Measurements from ENCODE around the gene PLPPR5. TPM values are rescaled to one million over a fixed set of nuclear protein-coding genes. Genes with fewer than 3 reads are reported as not detected.
"Not testable (repeated sequence)": the region's sequence is repeated elsewhere in the genome, so short reads cannot be mapped to it uniquely, and the experiment has no call there.

PLPPR5 gene
- total RNA-seq, 1 donor from 2014 or later = not detected

DNA sequence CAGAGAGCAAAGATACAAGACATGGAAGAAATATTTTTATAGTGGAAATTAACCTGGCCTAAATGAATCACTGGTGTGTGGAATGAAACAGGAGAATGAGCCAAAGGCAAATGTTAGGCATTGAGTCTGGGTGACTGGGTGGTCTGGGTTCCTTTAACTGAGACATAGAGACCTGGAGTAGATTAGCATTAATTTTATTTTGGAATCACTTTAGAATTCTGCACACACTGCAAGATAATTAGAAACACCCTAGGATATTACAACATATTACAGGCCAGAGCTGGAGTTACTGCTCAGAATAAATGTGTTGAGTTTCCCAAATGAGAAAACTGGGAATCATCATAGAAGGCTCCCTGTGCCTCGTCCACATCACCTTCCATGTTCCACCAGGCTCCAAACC lies 85.5 kb downstream of the PLPPR5 start:
- no peak for DNase-seq (ENCODE audit: low read depth, low spot score)

DNA sequence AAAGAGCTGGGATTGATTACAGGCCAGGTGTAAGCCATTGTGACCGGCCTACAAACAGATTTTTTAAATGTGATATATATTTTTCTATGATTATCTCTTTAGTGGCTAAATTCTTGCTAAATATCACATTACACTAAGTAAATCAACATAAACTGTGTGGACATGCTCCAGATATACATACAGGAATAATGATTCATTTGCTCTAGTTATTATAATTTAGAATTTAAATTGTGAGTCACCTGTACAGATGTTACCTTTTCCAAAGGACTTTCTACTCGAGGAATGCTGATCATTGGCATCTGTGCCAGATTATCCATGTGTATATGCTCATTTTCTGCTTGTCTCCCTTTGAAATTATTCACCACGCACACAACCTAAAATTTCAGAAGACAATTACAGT lies 90.1 kb downstream of the PLPPR5 start:
- DNase-seq (ENCODE audit: low read depth, low spot score) = no peak

DNA sequence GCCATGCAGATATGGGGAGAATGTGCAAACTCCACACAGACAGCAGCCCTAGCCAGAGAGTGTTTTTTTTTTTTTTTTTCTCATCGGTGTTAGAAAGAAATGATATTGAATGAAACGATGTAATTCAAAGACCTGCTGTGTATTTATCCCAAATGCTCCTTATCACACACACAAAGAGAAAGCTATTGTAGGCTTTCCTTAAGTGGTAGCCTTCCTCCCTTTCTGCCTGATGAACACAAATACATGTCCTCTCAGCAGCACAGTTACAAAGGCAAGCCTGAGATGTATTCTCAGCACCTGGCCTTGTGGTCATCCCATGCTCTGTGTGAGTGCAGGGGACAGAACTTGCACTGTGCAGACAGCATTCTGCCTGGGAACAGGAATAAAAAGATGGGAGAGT lies 93.8 kb downstream of the PLPPR5 start:
- DNase-seq (ENCODE audit: low read depth, low spot score) = no peak

DNA sequence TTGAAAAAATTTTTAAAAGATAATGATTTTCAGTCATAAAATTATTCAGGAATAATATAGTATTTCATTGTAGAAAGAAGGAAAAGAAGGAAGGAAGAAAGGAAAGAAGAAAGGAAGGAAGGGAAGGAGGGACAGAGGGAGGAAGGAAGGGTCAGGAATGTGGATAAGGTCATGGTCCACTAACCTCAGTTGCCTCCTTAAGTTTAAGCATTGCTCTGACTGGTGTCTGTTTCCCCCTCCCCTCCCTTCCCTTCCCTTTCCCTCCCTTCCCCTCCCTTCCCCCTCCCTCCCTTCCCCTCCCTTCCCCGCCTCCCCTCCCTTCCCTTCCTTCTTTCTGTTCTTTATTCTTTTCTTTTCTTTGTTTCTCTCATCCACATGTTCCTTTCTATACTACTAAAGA lies 95.7 kb downstream of the PLPPR5 start:
- no peak for DNase-seq (ENCODE audit: low read depth, low spot score)

DNA sequence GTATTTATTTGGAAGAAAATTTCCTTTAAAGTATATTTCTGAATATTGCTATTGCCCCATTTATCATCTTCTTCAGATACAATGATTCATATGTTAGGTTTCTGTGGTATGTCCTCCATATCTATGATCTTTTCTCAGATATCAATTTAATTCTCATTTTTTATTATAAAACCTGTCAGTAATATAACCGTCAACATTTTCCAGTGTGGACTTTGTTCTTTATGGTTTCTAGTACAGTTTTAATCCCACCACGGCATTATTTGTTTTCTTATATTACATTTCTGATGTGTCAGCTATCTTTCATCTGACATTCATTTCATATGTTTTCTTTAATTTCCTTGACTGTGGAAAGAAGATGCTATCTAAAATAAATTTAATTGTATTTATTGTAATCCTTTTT lies 97.9 kb downstream of the PLPPR5 start:
- no peak for DNase-seq (ENCODE audit: low read depth, low spot score)

DNA sequence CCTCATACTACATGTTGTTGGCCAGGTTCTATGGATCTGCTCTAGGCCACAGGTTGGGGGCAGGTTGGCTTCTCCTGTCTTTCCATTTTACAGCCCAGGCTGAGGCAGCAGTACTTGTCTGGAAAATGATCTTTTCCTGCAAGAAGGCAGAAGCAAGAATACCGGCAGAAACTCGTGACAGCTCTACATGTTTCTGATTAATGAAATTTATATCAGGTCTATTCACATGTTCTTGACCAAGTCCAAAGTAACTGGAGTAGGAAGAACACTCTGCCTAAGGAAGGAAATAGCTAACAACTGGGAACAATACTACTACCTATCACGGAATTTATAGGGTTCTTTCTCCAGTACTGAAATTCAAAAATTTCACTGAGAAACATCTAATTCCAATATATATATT lies 98.3 kb downstream of the PLPPR5 start:
- DNase-seq (ENCODE audit: low read depth, low spot score) = peak; percentile 39

DNA sequence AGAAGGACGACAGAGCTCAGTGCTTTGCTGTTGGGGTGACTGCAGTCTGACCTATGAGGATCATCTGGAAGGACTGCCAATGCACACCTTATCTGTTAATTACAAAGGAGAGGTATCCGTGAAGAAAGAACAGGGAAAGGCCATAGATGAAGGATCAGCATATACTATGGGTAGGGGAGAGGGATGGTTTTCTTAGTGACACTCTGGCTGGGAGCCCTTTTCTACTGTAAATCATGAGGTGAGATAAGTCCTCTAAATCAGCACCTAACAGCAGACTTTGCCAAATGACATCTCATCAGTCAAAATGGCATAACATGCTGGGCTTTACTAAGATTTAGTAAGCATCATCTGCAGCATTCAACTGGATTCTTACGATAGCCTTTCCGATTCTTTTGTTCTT lies 100.0 kb downstream of the PLPPR5 start:
- DNase-seq (ENCODE audit: low read depth, low spot score) = no peak

DNA sequence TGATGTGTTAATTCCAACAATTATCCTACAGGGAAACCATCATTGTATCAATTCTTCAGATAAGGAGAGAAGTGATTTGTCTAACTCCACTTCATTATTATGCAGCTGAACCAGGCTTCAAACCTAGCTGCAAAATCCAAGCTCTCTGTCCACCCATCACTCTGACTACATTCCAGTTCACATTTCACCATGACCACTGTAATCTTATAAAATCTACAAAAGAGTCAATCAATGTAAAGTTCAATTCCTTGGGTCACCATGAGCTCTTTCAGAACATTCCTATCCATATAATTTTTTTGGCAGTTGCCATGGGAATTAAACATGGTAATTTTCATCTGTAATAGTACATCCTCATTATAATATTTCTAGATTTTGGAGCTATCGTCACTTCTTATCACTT lies 100.9 kb downstream of the PLPPR5 start:
- DNase-seq (ENCODE audit: low read depth, low spot score) = no peak

DNA sequence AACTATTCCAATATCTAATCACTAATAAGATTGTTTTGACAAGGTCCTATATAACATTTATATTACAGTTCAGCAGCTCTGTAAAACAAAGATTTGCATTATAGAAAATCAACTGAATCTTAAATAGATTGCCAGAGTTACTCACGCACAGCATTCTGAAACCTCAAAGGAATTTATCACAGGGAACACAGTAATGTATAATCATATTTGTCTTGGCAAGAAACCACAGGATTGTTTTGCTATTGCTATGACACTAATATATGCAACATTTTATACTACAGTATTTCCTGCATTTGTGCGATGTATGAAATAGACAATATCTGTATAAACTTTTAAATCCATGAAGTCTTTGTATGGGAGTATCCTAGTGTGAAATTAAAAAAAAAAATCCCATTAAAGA lies 101.4 kb downstream of the PLPPR5 start:
- DNase-seq (ENCODE audit: low read depth, low spot score) = peak; percentile 81

DNA sequence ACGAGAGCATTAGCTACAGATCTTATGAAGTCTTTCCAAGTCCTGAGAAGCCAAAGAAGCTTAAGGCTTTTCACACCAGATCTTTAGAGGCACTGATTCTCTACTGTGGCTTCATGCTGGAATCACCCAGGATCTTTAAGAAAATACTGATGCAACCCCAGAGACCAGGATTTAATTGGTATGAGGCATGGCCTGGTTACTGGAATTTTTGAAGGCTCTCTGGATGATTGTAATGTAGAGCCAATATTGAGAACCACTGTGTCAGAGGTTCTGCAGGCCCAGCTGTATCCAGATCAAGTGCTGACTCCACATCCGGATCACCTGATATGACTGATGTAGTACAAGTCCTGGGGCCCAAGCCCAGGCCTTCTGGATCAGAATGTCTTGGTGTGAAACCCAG lies 105.7 kb downstream of the PLPPR5 start:
- DNase-seq (ENCODE audit: low read depth, low spot score) = no peak

DNA sequence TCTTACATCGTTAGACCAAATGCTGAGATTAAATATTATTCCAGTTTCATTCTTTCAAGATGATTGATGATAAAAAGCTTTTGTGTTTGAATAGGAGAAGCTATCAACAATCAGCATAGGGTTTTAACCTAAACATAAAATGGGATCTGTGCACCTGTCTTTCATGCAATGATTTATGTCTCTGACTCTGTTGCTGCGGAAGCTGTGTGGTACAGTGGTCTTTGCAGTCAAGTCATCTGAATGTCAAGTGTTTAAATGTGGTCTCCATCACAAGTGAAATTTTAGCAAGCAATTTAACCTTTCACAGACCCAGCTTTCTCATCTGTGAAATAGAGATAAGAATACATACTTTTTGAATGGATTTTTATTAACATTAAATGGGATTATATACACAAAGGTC lies 107.2 kb downstream of the PLPPR5 start:
- DNase-seq (ENCODE audit: low read depth, low spot score) = no peak

DNA sequence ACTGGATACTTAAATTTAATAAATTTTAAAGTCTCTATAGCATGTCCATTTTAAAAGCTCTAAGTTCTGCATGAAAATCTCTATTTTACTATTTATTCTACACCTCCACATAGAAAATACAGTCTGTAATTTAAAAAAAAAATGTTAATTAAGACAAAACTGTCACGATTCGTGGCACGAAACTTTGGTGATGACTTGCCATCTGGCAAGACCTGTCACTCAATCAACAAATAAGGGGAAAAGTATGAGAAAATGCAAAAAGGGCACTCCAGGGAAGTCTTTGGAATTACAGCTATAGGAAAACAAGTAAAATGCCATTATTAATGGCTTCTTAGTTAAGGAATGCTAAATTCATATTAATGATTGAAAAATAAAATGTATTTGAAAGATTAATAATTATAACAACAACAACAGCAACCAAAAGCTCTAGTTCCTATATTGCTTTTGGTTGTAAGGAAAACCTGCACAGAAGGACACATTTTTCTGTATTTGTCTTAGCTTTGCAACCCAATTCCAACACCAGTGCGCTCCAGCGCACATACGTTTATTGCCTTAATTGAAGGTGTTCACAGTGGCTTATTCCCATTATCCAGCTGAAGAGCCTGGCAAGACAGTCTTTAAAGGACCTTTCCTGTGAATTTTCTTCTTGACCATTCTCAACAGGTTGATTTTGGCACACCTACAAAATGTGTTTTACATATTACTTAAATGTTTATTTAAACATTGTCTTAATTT lies 107.8 kb downstream of the PLPPR5 start:
- no peak for DNase-seq (ENCODE audit: low read depth, low spot score)

DNA sequence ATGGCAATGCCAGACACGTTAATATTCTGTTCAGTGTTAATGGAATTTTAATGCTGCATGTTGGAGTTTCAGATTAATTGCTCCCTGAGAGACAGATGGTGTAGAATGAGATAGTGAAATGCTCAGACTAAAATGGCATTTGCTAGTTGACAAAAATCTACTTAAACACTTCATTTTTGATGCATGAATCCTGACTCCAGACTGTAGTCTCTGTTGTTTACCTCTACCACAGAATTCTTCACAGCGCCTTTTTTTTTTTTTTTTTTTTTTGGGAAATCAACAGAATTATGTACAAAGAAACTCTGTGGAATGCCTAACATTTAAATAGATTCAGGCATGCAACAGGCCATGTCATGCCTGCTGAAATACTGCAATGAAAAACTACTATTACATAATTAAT lies 111.3 kb downstream of the PLPPR5 start:
- no peak for DNase-seq (ENCODE audit: low read depth, low spot score)

DNA sequence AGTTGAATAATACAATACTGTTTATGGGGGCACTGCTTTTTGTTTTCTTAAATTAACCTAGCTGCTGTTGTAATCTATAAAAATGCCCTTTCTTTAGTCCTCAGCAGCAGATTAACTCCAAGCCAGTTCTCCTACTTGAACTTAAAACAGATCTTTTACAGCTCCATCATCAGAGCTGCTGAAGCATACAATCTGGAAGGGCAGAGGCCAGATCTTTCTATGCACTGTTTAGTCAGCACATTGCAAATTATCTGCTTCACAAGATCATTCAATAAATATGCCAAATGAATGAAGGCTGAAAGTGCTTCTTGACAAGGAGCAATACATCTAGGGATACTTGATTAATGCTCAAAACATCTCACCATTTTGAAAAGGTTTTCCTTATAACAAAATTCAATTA lies 115.8 kb downstream of the PLPPR5 start:
- DNase-seq (ENCODE audit: low read depth, low spot score) = no peak

DNA sequence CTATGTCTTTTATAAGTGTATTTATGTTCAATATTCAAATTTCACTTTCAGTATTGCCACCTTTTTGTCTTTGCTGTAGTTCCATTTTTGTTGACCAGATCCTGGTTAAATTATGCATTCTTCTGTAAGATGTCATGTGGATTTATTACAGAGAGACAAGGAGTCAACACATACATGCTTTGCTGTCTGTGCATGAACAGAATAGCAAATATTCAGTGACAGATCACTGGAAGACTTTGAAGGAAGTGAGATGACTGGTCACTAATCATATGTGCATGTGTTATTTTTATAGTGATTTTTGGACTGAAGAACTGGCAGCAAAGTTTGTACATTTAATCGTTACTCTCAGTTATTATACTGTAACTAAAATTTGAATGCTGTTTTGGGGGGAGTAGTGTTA lies 117.2 kb downstream of the PLPPR5 start:
- DNase-seq (ENCODE audit: low read depth, low spot score) = no peak

DNA sequence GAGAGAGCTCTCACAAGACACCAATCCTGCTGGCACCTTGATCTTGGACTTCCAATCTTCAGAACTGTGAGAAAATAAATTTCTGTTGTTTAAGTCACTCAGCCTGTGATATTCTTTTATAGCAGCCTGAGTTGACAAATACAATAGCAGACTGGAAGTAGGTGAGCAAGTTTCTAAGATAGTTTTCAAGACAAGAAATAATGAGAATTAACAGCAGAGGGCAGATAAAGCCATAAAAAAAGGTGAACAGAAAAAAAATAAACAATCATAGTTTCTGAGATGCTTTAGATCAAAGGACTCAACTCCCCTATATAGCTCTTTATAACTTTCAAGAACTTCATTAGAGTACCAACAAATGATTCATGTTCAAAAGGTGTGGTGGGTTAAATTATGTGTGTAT lies 119.8 kb downstream of the PLPPR5 start:
- no peak for DNase-seq (ENCODE audit: low read depth, low spot score)

DNA sequence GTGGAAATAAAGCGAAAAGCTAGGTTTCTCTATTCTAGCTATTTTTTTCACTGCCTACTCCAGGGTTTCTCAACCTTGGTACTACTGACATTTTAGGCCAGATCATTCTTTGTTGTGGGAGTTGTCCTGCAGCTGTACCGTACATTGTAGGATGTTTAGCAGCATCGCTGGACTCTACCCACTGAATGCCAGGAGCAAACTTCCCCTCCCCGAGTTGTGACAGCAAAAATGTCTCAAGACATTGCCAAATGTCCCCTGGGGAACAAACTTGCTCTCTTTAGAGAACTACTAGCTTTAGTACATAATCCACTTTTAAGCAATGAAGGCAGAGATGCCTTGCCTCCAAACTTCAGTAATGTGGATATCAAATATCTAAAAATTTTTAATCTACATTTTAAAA lies 122.8 kb downstream of the PLPPR5 start:
- DNase-seq (ENCODE audit: low read depth, low spot score) = no peak

DNA sequence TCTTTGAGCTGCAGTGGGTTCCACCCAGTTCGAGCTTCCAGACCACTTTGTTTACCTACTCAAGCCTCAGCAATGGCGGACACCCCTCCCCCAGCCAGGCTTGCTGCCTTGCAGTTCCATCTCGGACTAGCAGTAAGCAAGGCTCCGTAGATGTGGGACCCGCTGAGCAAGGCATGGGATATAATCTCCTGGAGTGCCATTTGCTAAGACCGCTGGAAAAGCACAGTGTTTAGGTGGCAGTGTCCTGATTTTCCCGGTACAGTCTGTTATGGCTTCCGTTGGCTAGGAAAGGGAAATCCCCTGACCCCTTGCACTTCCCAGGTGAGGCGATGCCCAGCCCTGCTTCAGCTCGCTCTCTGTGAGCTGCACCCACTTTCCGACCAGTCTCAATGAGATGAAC lies 123.4 kb downstream of the PLPPR5 start:
- DNase-seq (ENCODE audit: low read depth, low spot score) = not testable (repeated sequence)

DNA sequence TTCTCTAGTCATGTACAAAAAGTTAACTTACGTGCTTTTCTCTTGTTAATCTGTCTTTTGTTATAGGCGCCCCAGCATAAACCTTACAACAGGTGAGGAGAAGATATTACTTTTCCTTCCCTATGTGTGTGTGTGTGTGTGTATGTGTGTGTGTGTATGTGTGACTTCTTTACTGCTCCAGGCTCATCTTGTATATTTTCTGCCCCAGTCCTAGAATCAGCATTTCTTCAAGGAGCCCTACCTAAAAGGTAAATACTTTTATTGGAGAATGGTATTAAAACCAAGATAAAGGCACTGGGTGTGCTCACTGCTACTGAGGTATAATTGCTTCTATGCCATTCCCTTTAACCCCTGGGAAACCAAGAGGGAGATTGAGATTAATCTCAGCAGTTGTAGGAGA lies 129.8 kb downstream of the PLPPR5 start:
- no peak for DNase-seq (ENCODE audit: low read depth, low spot score)

DNA sequence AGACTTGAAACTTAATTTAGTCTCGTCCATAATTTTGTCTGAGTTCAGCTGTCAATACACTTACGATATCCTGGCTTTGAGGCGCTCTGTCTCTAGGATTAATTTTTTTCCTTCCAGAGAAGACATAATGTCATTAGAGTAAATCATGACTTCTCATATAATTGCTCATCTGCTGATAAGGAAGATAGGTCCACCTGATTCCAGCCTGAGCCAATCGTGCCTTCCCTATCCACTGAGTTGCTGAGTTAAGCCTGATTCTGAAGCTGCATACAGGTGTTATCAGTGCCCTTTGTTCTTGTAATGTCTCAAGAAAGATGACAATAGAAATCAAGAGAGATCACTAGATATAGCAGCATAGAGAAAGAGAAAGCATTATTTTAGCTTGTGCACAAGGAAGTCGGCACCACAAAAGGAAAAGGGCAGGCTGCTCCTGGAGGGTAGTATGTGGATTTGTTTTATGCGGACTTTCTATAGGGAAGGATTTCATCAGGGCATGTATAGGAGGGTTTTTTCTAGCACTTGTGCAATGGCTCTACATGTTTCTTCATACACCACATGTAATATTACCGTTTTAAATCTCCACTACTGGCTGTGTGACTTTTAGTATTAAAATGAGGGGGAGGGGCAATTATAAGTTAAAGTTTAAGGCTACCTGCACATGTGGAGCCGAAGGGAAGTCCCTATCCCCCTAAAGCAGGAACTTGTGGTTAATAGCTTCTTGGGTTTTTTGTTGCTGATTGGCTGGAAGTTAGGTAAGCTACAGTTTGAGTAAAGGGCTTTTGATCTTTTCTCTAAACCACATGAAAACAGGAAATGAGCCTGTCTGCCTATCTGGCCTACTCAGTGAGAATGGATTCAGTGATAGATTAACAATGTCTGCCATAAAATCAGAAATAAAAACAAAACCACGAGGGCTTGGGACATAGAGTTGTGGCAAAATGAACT lies 133.4 kb downstream of the PLPPR5 start:
- no peak for DNase-seq (ENCODE audit: low read depth, low spot score)

DNA sequence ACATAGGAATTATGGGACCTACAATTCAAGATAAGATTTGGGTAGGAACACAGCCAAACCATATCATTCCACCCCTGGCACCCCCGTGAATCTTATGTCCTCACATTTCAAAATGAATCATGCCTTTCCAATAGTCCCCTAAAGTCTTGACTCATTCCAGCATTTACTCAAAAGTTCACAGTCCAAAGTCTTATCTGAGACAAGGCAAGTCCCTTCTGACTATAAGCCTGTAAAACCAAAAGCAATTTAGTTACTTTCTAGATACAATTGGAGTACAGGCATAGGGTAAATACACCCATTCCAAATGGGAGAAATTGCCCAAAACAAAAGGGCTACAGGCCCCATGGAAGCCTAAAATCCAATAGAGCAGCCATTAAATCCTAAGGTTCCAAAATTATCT lies 138.9 kb downstream of the PLPPR5 start:
- DNase-seq (ENCODE audit: low read depth, low spot score) = no peak

DNA sequence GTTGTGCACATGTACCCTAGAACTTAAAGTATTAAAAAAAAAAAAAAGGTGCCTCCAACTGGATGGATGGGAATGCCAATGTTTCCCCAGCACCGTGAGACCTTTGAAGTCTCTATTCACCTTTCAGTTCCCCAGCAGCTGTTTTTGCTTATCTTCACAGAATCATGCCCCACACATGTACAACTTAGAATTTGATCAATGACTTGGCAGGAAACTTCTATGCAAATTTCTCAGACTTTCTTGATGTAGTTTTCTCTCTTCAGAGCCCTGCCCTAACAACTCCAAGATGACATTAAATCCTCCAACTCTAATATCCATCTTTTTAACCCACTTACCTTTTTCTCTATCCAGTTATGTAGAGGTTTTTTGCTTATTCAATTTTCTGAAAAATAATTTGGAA lies 144.3 kb downstream of the PLPPR5 start:
- no peak for DNase-seq (ENCODE audit: low read depth, low spot score)

DNA sequence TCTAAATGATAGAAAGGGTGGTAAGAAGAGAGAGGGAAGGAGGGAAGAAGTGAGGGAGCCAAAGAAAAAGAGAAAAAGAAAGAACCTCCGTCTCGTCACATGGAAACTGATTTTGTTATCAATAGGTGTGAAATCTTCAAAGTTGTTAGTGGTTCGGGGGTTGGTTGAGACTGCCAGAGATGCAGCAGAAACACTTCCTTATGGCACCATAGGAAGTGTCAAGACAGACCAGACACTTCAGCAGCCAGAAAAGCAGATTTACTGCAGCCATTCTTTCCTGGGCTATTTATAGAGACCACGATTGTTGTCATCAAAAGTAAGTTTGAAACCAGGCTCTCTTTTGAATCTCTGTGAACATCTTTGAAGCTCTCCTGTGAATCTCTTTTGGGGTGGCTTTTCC lies 150.5 kb downstream of the PLPPR5 start:
- no peak for DNase-seq (ENCODE audit: low read depth, low spot score)
